ENCODE results near the gene MMP12.
"Not testable (repeated sequence)": the region's sequence is repeated elsewhere in the genome, so short reads cannot be mapped to it uniquely, and the experiment has no call there.

The MMP12 gene

DNA sequence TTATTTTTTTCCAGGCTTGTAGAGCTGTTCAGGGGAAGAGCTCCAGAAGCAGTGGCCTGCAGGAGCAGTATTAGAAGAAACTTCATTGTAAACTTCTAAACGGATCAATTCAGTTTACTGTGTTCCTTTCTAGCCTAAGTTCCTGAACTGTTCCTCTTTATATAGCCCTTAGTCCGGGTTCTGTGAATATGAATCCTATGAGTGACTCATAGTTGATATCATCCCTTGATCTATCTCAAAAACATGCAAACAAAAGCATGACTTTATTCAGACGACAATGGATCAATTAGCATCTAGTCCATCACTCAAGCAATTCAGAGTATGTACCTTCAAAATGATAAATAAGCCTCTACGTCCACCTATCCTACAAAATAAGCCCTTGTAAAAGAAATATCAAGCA, at the start of gene MMP12:
TSS of gene MMP12 (minus strand) at position 131 of the 400 bp plus-strand sequence. CDS start at position 86, 45 bp downstream.
- DNase-seq: no peak

DNA sequence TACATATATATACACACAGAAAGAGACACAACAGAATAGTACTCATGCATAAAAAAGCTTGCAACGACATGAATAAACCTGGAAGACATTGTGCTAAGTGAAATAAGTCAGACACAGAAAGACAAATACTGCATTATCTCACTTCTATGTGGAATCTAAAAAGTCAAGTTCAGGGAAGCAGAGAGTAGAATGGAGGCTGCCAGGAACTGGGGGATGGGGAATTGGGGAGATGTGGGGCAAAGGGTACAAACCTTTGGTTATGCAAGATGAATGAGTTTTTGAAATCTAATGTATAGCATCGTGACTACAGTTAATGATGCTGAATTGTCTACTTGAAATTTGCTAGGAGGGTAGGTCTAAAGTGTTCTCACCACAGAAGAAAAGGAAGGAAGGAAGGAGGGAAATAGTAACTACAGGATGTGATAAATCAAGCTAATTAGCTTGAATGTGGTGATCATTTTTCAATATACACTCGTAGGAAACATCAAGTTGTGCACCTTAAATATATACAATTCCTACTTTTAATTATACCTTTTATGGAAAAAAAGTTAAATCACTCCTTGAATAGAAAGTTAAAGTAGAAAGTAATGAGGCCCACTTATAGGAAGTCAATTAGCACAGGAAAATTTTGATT, 46.9 kb upstream of the MMP12 start:
- no peak for DNase-seq

DNA sequence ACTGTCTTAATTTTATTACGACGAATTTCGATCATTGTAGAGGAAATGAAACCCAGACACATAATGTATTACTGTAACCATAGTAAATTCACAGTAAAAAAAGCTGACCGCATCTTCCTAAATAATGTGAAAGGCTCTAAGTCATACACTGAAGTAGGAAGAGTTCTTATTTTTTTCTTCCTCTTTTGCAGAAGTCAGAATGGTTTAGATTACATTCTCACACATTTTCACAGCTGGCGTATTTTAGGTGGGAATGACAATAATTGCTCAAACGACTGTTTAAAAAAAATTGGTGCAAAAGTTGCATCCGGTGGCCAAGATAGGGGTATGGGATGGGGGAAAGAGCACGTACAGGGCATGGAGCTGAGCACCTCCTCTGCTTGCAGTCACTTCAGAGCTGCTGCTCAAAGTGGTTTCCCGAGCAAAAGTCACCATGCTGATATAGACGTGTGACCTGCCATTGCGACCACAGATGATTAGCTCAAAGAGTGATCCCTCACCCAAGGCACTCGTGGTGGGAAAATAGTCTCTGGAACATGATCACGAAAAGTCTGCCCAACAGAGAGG, 45.4 kb upstream of the MMP12 start:
- DNase-seq: no peak

DNA sequence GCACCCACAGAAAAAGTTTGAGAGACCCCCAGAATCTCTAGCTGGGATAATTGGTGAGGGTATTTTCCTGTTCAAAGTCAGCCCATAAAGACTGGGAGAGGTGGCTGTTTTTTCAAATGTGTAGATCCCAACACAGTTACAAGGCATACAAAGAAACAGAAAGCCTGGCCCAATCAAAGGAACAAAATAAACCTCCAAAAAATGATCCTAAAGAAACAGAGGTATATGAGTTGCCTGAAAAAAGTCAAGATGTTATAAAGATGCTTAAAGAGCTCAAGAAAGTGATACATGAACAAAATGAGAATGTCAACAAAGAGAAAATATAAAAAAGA, 40.2 kb upstream of the MMP12 start:
- DNase-seq: no peak

- no peak for DNase-seq
Observed at GRCh38 chr11:102914238-102915043, 39.7 kb upstream of the MMP12 start.

GRCh38 chr11:102912482-102912830, 37.7 kb upstream of the MMP12 start:
- DNase-seq: no peak

DNA sequence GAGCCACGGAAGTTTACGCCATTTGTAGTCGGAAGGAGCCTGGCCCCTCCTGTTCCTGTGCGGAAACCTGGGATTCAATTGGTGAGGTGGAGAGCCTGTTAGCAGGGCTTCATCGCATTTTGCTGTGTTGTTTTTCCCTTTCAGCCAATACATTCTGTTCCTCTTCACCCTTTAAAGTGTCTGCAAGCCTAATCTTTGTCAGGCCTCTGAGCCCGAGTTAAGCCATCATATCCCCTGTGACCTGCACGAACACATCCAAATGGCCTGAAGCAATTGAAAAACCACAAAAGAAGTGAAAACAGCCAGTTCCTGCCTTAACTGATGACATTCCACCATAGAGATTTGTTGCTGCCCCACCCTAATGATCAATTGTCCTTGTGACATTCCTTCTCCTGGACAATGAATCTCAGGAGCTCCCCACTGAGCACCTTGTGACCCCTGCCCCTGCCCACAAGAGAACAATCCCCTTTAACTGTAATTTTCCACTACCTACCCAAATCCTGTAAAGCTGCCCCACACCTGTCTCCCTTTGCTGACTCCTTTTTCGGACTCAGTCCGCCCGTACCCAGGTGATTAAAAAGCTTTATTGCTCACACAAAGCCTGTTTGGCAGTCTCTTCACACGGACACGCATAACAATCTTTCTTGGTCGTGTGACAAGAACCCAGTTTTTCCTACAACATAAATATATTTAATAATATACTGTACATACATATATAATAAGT, 37.1 kb upstream of the MMP12 start:
- DNase-seq: no peak

GRCh38 chr11:102905848-102906247, 31.1 kb upstream of the MMP12 start:
- DNase-seq: not testable (repeated sequence)

GRCh38 chr11:102903895-102904294, 29.1 kb upstream of the MMP12 start:
- DNase-seq: not testable (repeated sequence)

DNA sequence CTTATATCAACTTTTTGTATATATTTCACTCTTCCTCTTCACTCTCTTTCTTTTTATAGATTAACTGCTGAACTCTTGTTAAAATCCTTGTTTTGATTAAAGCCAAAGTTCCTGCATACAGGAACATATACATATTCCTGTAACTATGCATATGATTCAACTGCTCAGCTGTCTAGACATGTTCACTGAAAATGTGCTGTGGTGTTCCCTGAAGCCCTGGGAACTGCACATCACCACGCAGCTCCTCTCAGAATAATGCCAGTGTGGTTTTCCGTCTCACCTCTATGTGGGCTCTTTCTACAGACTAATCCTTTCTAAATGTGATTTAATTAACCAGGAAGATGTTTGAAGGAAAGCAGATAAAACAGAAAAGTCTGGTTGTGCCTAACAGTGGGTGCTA, 25.6 kb upstream of the MMP12 start:
- no peak for DNase-seq

DNA sequence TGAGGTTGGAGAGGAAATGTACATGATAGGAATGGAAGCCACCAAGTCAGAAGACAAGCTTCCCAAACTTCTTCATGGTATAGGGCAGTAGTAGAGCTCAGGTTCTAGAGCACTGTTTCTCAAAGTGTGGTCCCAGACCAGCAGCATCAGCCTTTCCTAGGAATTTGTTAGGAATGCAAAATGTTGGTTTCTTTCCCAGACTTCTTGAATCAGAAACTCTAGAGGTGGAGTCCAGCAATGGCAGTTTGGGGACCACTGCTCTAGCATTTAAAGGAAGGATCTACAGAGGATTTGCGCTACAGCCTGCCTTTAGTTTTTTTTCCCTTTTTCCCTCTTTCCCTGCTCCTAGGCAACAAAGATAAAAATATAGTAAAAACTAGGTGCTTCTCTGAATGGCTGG, 17.0 kb upstream of the MMP12 start:
- DNase-seq: no peak

DNA sequence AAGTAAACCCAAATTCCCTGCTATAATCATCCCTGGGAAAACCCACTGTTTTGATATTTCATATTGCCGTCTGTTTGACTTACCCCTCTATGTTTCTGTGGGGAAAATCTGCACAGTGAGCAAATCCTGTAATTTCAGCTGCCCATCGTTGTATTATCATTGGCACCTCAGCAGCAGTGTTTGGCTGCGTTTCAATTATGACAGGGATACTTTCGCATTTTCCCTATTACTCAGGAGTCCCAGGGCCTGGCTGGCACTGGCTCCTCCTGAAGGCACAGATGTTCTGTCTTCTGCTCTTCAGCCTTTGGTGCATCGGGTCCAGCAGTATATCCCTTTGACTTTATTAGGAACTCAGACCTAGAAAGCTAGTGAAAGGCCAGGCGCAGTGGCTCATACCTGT, 12.2 kb upstream of the MMP12 start:
- no peak for DNase-seq

DNA sequence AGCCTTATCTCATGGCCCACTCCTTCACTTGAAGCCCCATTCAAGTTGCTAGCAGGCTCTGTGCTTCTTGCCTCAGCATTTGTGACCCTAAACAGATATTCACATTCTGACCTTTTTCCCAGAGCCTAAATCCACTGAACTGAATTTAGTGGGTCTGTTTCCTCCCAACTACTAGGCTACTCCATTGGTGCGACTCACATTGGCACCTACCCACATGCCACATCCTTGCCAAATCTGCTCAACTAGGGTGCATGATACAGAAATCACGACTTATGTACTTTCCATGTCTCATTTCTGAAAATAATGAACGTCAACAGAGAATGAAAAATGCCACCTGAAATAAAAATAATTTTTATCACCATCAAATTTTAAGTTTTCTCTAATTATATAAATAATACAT, 8.4 kb upstream of the MMP12 start:
- no peak for DNase-seq

- no peak for DNase-seq
Observed at GRCh38 chr11:102882389-102883024, 7.7 kb upstream of the MMP12 start.

DNA sequence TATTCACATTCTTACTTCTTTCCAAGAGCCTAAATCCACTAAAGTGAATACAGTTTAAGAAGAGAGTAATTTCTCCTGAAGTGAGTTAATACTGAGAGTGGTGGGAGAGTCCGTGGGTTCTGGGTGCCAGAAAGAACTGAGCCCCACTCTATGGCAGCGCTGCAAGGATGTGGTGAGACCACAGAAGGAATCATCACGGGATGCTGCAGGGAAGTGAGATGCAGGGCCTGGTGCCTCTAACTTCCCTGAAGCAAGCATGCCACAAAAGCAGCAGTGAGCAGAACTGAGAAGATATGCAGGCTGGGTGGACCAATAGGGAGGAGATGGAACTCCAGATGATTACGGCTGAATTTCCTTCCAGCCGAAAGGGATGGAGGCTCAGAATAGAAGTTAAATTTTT, 5.0 kb upstream of the MMP12 start:
- no peak for DNase-seq

- no peak for DNase-seq
Observed at GRCh38 chr11:102878595-102878994, 3.8 kb upstream of the MMP12 start.

DNA sequence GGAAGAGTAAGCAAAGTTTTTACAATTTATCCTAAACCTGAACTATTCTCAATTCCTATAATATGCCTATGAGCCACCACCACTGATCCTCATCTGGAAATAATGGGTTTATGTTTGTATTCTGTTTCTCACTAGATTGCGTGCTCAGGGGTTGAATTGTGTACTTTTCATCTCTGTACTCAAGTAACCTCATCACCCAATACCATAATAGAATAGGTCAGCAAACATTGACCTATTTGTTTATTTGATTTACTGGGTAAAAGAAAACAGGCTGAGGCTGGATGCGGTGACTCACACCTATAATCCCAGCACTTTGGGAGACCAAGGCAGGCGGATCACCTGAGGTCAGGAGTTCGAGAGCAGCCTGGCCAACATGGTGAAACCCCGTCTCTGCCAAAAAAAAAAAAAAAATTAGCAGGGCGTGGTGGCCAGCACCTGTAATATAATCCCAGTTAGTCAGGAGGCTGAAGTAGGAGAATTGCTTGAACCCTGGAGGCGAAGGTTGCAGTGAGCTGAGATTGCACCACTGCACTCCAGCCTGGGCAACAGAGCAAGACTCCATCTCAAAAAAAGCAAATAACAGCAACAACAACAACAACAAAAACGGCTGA, 5.3 kb downstream of the MMP12 start:
- DNase-seq: not testable (repeated sequence)

GRCh38 chr11:102868339-102868738, 6.4 kb downstream of the MMP12 start:
- DNase-seq: no peak

DNA sequence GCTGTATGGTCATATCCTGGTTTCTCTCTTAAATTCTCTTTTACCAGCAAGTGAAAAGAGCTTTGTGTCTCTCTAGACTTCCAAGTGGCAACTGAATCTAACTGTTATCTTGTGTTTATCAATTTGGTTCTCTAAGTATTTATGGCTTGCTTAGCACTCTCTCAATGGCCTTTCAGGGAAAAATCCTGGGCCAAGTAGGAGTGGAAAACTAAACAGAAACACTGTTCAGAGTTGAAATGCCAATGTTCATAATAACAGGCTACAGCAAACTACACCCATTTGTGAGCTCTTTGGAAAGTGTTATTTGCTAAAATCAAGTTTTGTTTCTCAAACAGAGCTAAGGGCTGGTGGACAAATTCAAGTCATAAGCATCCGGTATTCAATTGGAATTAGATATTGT, 10.1 kb downstream of the MMP12 start:
- no peak for DNase-seq

DNA sequence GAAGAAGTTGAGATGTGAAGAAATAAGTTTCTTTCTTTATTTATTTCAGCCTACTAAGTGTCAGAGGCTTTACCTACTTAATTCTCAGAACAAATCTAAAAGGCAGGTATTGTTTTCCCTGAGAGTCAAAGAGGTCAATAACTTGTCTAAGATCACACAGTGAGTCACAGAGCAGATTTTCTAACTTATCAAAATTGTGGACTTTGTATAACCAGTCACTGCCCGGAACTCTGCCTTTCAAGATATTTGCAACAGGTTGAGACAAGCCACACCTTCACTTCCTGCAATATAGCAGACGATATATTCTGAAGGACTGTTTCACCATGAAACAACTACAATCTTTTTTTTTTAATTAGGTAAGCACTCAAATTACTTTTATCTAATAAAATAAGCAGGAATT, 20.8 kb downstream of the MMP12 start:
- no peak for DNase-seq

DNA sequence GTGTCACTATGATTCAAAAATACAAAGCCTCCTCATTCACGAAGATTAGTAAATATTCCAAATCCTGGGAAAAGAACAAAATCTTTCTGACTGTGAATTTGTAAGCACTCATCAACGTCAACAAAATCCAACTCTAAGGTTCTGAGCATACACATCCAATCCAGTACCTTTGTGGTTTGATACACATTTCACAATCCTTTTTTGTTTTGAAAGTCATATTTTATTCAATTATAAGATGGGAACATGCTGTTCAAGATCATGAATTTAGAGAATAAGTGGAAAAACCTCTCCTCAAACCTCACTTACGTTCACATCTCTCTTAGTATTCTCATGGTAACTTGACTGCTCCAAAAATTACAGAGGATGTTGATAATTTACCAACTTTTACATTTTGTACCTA, 21.7 kb downstream of the MMP12 start:
- DNase-seq: no peak

DNA sequence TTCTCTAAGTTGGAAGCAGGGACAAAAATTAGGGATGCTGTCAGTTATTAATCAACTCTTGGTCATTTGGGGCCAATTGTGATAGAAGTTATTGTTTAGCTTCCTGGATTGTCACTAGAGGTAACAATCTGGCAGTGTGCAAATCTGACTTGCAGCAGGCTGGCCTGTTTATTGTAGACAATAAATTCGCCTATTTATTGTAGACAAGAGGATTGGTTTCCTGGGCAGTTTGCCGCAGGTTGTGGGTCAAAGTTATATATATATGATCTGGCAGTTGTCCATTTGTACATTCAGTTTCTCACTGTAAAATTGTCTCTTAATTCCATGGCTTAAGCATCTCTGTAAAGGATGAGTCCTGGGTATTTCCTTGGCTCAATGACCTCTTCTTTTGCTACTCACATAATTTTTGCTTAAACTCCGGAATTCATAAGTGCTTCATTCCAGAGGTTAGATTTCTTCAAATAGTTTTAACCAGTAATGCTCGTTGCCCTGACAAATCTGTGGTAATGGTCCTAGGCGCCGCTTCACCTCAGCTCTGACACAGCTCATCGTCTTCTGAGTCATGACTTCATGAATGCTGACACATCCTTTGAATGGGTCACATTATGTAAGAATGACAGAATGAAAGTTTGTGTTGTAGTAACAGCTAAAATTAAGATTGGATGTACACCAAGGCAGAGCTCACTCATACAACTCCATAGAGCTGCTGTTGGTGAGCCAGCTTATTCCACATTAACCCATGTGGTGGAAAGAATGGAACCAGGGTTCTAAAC, 23.6 kb downstream of the MMP12 start:
- no peak for DNase-seq
